Measurements from ENCODE around the gene SCAF4. TPM values are rescaled to one million over a fixed set of nuclear protein-coding genes. Genes with fewer than 3 reads are reported as not detected.

The SCAF4 gene
- total and polyA plus RNA-seq, 4 donors, result 7.1 to 11.1 (median 9.3) TPM

- Histone ChIP-seq H3K36me3 (ENCODE audit: control insufficient read depth in 4 of 4, insufficient read depth in 3 of 4, low read depth in 1 of 4, low read length in 3 of 4) (peaks cover 6 to 46% (median 34%) of the 10 kb centered on the region in 4 donors), H3K4me1 (ENCODE audit: control insufficient read depth in 4 of 4, insufficient read depth in 4 of 4, low read length in 3 of 4) (peaks cover 0 to 39% (median 26%) of the 10 kb centered on the region in 4 donors), H3K9ac (ENCODE audit: low read depth in 1 of 2, low read length in 2 of 2) (no peak overlapping the region), H3K27ac (ENCODE audit: low read depth in 1 of 2, low read length in 2 of 2) (no peak overlapping the region), H3K27me3 (ENCODE audit: control insufficient read depth in 4 of 4, insufficient read depth in 4 of 4, low read length in 3 of 4) (no peaks in the 10 kb centered on the region), H3K4me3 (ENCODE audit: low read depth in 1 of 3, low read length in 3 of 3) (no peak overlapping the region), H3K9me3 (ENCODE audit: control insufficient read depth in 4 of 4, low read length in 3 of 4) (no peaks in the 10 kb centered on the region)
- WGBS, result 52% methylated on average over 8 of the region's 8 CpGs
- TF ChIP-seq FOXA2 (IDR thresholded peaks at IDR 0.05) (no peak), NR2F2 (IDR thresholded peaks at IDR 0.05) (no peak), GABPA (IDR thresholded peaks at IDR 0.05 in 1 of 2, conservative IDR thresholded peaks at IDR 0.05 in 1 of 2) (no peak), HNF4A (conservative IDR thresholded peaks at IDR 0.05) (peak; percentile 10 to 11), HNF4G (IDR thresholded peaks at IDR 0.05) (no peak)
- DNase-seq (ENCODE audit: low spot score), result peak; percentile 30
Observed at GRCh38 chr21:31665397-31665796, 66.5 kb downstream of the SCAF4 start.

DNA sequence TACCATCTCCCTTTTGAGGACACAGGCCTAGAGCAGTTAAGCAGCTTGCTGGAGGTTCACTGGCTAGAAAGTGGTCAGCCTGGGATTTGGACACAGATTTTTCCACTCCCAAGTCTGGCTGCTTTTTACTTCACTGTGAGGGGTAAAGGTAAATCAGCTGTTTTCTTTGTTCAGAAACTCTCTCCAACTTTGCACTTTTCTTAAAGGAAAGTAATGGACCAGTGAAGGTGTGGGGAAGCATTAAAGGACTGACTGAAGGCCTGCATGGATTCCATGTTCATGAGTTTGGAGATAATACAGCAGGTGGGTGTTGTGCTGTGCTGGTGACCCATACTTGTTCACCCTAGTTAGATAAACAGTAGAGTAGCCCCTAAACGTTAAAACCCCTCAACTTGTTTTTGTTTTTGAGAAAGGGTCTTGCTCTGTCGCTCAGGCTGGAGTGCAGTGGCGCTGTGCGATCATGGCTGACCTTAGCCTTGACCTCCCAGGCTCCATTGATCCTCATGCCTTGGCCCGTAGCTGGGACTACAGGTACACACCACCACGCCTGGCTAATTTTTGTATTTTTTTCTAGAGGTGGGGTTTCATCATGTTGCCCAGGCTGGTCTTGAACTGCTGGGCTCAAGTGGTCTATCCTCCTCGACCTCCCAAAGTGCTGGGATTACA lies 68.2 kb downstream of the SCAF4 start:
- Histone ChIP-seq H3K4me1 (ENCODE audit: control insufficient read depth in 4 of 4, insufficient read depth in 4 of 4, low read length in 3 of 4) (peaks cover under 1 to 43% (median 27%) of the 10 kb centered on the region in 4 donors), H3K9ac (ENCODE audit: low read depth in 1 of 2, low read length in 2 of 2) (no peak overlapping the region), H3K27ac (ENCODE audit: low read depth in 1 of 2, low read length in 2 of 2) (peak overlapping the region in 1 of 2 donors; percentile 17), H3K27me3 (ENCODE audit: control insufficient read depth in 4 of 4, insufficient read depth in 4 of 4, low read length in 3 of 4) (no peaks in the 10 kb centered on the region), H3K9me3 (ENCODE audit: control insufficient read depth in 4 of 4, low read length in 3 of 4) (no peaks in the 10 kb centered on the region), H3K36me3 (ENCODE audit: control insufficient read depth in 4 of 4, insufficient read depth in 3 of 4, low read depth in 1 of 4, low read length in 3 of 4) (peaks cover 3 to 36% (median 25%) of the 10 kb centered on the region in 4 donors), H3K4me3 (ENCODE audit: low read depth in 1 of 3, low read length in 3 of 3) (peak overlapping the region in 1 of 3 donors; percentile 22)
- TF ChIP-seq TAF1 (conservative IDR thresholded peaks at IDR 0.05), result no peak
- TF ChIP-seq RXRA (IDR thresholded peaks at IDR 0.05), result no peak
- TF ChIP-seq GABPA (IDR thresholded peaks at IDR 0.05 in 1 of 2, conservative IDR thresholded peaks at IDR 0.05 in 1 of 2), result no peak
- peak; percentile 32 for TF ChIP-seq YY1 (IDR thresholded peaks at IDR 0.05)
- no peak for TF ChIP-seq SP1 (IDR thresholded peaks at IDR 0.05)
- TF ChIP-seq, protein P1, sequence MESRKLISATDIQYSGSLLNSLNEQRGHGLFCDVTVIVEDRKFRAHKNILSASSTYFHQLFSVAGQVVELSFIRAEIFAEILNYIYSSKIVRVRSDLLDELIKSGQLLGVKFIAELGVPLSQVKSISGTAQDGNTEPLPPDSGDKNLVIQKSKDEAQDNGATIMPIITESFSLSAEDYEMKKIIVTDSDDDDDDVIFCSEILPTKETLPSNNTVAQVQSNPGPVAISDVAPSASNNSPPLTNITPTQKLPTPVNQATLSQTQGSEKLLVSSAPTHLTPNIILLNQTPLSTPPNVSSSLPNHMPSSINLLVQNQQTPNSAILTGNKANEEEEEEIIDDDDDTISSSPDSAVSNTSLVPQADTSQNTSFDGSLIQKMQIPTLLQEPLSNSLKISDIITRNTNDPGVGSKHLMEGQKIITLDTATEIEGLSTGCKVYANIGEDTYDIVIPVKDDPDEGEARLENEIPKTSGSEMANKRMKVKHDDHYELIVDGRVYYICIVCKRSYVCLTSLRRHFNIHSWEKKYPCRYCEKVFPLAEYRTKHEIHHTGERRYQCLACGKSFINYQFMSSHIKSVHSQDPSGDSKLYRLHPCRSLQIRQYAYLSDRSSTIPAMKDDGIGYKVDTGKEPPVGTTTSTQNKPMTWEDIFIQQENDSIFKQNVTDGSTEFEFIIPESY (IDR thresholded peaks at IDR 0.05), result no peak
- TF ChIP-seq JUND (IDR thresholded peaks at IDR 0.05), result no peak
- no peak for TF ChIP-seq NR2F2 (IDR thresholded peaks at IDR 0.05)
- WGBS, result 46% methylated on average over 7 of the region's 7 CpGs
- no peak for DNase-seq (ENCODE audit: low spot score)

DNA sequence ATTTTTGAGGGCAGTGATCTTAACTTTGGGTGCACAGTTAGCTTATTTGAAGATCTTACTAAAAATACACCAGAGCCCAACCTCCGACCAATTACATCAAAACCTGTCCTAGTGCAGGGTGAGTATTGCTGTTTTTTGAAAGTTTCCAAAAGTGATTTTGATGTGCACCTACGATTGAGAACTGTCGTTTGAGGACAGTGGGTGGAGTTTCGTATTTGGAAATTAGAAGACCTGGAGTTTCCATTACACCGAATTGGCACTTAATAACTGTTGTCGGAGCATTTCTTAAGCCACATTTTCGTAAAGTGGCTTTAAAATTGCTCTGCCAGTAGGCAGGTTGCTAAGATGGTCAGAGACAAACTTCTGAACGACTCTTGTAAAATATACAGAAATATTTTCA lies 71.3 kb downstream of the SCAF4 start:
- Histone ChIP-seq H3K36me3 (ENCODE audit: control insufficient read depth in 4 of 4, insufficient read depth in 3 of 4, low read depth in 1 of 4, low read length in 3 of 4) (peaks cover 0 to 13% (median 3%) of the 10 kb centered on the region in 4 donors), H3K9me3 (ENCODE audit: control insufficient read depth in 4 of 4, low read length in 3 of 4) (no peaks in the 10 kb centered on the region), H3K4me1 (ENCODE audit: control insufficient read depth in 4 of 4, insufficient read depth in 4 of 4, low read length in 3 of 4) (peaks cover 3 to 51% (median 34%) of the 10 kb centered on the region in 4 donors), H3K9ac (ENCODE audit: low read depth in 1 of 2, low read length in 2 of 2) (peak overlapping the region; percentile 47 to 97), H3K4me3 (ENCODE audit: low read depth in 1 of 3, low read length in 3 of 3) (peak overlapping the region; percentile 70 to 90 (median 86)), H3K27ac (ENCODE audit: low read depth in 1 of 2, low read length in 2 of 2) (peak overlapping the region; percentile 91 to 94), H3K27me3 (ENCODE audit: control insufficient read depth in 4 of 4, insufficient read depth in 4 of 4, low read length in 3 of 4) (no peaks in the 10 kb centered on the region)
- 15% methylated on average over 8 of the region's 8 CpGs for WGBS
- no peak for DNase-seq (ENCODE audit: low spot score)
- TF ChIP-seq RAD21 (IDR thresholded peaks at IDR 0.05) (no peak), HNF4A (conservative IDR thresholded peaks at IDR 0.05) (peak in 1 of 2 donors; percentile 6), RXRA (IDR thresholded peaks at IDR 0.05) (peak; percentile 14 to 32), TAF1 (conservative IDR thresholded peaks at IDR 0.05) (peak; percentile 40), EGR1 (IDR thresholded peaks at IDR 0.05; ENCODE audit: low read depth in 2 of 2) (no peak), GABPA (IDR thresholded peaks at IDR 0.05 in 1 of 2, conservative IDR thresholded peaks at IDR 0.05 in 1 of 2) (no peak)
